SK-MEL-5 (cell line): ENCODE data around the gene MASP1. TPM values are rescaled to one million over a fixed set of nuclear protein-coding genes. Genes with fewer than 3 reads are reported as not detected.
A peak's percentile ranks its signal among the peaks of the same experiment; 100 is the strongest.

ENCODE experiments used
- DNase-seq: peaks from one replicate; pipeline ENCODE4 v3.0.0-alpha.2; 2016; ENCODE audit warnings: low read depth, low spot score
- in situ Hi-C: cut with HindIII; loops from 2 replicates; pipeline ENCODE4 v1.10.0; 2016; ENCODE audit warnings: low sequenced_read_pairs, high pct_unique_total_duplicates, low pct_unique_long_range_greater_than_20kb
- polyA plus RNA-seq, 2 experiments: library from polyadenylated mRNA; depleted of rRNA; stranded (reverse); fragments of >200 nt; gene quantifications; 2 replicates each; pipeline ENCODE4 v1.2.3, GENCODE V29; 2015
- total RNA-seq: library from RNA; depleted of rRNA; stranded (reverse); fragments of >200 nt; shearing (Covaris generic); gene quantifications from 2 replicates; pipeline ENCODE4 v1.2.3, GENCODE V29; 2014; rRNA removed

The MASP1 gene, protein sequence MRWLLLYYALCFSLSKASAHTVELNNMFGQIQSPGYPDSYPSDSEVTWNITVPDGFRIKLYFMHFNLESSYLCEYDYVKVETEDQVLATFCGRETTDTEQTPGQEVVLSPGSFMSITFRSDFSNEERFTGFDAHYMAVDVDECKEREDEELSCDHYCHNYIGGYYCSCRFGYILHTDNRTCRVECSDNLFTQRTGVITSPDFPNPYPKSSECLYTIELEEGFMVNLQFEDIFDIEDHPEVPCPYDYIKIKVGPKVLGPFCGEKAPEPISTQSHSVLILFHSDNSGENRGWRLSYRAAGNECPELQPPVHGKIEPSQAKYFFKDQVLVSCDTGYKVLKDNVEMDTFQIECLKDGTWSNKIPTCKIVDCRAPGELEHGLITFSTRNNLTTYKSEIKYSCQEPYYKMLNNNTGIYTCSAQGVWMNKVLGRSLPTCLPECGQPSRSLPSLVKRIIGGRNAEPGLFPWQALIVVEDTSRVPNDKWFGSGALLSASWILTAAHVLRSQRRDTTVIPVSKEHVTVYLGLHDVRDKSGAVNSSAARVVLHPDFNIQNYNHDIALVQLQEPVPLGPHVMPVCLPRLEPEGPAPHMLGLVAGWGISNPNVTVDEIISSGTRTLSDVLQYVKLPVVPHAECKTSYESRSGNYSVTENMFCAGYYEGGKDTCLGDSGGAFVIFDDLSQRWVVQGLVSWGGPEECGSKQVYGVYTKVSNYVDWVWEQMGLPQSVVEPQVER
- total RNA-seq, result not detected in 2 replicates
- polyA plus RNA-seq (2015; cell fraction: cytosol; rRNA removed), result 0.17 TPM in 1 of 2 replicates, not detected in the other
- 0.27 and 0.78 TPM in 2 replicates for polyA plus RNA-seq (2015; cell fraction: nucleus; rRNA removed)

DNA sequence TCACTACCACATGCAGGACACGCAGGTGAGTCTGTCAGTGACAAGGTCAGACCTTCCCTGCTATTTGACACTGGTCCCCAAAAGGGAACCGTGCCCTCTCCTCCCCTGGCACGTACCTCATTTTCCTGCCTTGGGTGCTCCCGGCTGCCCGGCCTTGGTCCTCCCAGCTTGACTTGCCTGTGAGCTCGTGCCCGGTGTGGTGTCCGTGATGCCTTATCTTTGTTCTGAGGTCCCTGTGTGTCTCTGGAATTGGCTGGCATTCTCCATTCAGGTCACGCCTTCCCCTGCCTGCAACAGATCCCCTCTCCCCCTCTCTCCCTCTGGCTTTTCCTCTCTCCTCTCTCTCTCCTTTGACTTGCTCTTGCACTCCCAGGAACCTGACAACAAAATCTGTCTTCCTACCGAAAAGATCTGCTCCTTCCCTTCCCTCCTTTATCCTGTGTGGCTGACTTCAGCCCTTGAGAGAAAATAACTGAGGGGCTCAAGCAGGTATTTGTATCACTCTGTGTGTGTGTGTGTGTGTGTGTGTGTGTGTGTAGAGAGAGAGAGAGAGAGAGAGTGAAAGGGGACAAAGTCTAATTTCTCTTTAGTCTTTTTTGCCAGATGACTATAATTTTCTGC lies at the start of gene MASP1:
MASP1 (minus strand) TSS at position 226 of the 621 bp plus-strand sequence; CDS start at position 121, 105 bp downstream.
- no peak for DNase-seq

DNA sequence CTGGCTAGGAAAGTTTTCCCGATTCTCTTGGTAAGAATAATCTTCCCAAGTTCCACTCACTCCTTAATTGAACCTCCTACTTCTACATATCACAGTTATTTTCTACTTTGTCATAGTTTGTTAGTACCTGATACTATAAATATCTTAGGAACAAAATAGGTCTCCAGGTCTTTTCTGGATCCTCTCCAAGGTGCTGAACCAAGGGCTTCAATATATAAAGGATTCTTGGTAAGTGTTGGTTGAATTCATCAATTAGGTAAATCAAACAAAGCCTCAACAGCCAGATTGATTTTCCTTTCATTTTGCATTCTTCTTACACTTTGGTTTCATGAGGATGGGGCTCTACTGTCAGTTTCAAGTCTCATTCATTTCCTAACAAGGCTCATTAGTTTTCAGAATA lies 49.0 kb upstream of the MASP1 start:
- in situ Hi-C loops, result loop anchor here (10.0 kb wide), 1 partner anchor 274 kb away; no protein-coding TSS in a partner anchor

More for the DNA sequence above, at the start of gene MASP1:
- in situ Hi-C loops, result no loop called here

DNA sequence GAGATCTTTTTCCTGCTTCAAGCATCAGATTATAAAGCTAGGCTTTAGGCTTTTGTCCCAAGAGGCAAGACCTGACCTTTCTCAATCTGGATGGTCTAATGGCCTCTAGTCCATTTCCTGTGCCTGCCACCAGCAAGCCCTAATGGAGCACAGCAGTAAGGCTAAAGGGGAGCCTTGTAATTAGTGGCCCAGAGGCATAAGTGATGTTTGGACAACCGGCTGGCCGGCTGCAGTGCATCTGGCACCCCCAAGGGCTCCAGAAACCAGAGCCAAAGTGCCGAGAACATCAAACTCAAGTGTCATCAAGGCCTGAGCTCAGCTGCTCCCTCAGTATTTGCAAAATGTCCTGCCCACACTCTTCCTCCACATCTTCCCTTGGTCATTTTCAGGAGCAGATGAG lies 44.8 kb upstream of the MASP1 start:
- DNase-seq, result no peak
- in situ Hi-C loops, result no loop called here

More for the DNA sequence above, 49.0 kb upstream of the MASP1 start:
- DNase-seq, result no peak

DNA sequence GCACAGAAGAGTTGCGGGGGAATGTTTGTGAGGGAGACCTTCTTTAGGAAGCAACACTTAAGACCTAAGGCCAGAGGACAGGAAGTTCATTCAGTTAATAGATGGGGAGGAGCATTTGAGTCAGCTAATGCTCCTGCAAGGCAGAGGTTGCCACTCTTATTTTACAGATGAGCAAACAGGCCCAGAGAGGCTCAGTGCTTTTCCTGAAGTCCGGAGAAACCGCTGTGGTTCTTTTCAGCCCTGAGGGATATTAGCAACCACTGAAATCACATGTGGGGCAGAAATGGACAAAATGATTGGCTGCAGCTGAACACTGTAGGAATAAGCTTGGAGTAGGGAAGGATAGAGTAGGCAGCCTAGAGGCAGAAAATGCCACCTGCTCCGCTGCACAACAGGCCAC lies 43.4 kb upstream of the MASP1 start:
- in situ Hi-C loops, result no loop called here

DNA sequence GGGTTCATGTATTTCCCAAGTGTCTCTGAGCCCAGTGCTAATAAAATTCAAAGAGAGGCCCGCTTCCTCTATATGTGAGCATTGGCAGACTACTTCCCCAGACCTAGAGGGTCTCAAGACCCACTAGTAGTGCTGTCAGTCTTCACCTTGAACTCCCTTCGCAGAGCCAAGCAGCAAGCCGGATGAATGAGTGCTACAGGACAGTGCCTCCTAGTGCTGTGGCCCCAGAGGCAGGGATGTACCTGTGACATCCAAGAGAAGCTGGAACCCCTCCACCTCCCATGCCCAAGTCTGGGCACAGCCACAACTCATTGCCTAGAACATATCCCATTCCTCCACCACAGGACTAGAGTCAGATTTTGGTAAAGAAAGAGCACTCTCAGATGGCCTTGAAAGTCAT lies 37.2 kb upstream of the MASP1 start:
- in situ Hi-C loops, result no loop called here
- no peak for DNase-seq

More for the DNA sequence above, 43.4 kb upstream of the MASP1 start:
- DNase-seq, result no peak

DNA sequence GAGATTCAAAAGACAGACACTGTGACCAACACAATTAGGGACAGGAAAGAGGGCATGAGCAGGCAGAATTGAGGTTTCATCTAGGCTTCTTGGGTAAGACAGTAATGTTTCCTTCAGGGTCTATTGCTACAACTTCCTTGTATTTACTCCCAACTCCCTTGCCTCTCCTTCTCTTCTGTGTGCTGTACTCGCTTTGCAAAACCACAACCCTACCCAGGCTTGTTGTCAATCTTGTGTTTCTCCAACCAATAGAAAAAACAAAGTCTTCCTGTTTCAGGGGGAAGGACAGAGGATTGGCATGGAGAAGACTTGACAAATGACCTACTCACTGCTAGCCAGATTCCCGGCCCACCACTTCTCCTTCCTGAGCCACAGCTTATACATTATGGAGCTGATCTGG lies 36.3 kb upstream of the MASP1 start:
- in situ Hi-C loops, result no loop called here

DNA sequence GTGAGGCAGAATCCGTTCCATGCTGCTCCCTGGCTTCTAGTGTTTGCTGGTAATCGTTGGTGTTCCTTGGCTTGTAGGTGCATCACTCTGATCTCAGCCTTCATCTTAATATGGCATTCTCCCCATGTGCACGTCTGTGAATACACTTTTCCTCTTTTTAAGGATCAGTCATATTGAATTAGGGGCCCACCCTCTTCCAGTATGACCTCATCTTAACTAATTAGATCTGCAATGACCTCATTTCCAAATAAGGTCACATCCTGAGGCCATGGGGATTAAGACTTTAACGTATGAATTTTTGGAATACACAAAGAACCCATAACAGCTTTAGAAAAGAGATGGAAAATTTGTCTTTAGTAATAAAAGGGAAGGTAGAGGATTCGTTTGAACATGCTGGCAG lies 34.1 kb upstream of the MASP1 start:
- DNase-seq, result no peak
- in situ Hi-C loops, result no loop called here

More for the DNA sequence above, 36.3 kb upstream of the MASP1 start:
- no peak for DNase-seq

DNA sequence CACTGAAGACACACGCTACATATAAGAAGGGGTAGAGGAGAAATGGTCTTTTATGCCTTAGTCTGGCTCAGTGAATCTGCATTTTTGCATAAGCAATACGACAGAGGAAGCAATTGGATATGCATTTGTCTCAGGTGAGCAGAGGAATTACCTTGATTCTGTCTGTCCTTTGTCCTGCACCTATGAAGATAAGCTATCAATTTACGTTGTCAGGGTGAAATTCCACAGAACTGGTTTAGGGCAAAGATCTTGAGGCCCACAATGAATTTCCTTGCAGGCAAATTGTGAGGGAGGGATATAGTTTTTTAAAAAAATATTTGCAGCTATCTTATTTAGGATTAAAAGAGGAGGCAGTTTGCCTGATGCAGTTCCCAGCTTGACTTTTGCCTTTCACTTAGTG lies 31.6 kb upstream of the MASP1 start:
- in situ Hi-C loops, result loop anchor here (25.0 kb wide), 1 partner anchor 364 kb away; no protein-coding TSS in a partner anchor
- DNase-seq, result no peak

DNA sequence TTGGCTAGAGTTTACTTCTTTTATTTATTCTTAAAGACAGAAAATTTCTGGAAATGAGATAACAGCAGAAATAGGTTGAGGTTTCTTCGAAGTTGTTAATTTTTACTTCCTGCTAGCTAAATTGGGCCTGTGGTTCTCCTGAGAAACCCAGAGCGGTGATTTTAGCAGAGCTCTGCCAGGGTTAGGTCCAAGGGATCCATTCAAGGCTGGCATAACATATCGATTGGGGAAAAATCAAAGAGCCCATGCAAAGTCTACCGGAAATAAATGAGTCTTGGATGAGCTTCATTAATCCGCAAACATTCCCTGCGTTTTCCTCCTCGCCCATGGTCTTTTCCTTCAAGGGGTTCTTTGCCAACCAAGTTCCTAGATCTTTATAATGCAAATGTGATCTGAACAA lies 30.8 kb upstream of the MASP1 start:
- in situ Hi-C loops, result loop anchor here (25.0 kb wide), 1 partner anchor 365 kb away; no protein-coding TSS in a partner anchor
- no peak for DNase-seq

DNA sequence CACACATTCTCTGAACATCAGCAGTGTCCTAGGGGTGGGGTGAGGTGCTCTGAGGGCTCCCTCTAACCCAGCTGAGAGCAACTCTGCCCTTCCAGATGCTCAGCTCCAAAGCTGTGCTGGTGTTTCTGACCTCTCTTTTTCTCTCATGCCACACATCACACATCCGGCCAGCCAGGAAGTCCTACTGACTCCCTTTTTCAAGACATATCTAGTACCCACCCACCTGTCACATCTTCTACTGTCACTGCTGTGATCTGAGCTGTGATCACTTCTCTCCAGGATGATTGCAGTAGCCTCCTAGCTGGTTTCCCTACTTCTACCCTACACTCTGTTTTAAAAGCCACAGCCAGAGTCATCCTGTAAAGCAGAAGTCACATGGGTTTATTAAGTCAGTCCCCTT lies 30.2 kb upstream of the MASP1 start:
- no peak for DNase-seq
- in situ Hi-C loops, result loop anchor here (25.0 kb wide), 1 partner anchor 366 kb away; no protein-coding TSS in a partner anchor

DNA sequence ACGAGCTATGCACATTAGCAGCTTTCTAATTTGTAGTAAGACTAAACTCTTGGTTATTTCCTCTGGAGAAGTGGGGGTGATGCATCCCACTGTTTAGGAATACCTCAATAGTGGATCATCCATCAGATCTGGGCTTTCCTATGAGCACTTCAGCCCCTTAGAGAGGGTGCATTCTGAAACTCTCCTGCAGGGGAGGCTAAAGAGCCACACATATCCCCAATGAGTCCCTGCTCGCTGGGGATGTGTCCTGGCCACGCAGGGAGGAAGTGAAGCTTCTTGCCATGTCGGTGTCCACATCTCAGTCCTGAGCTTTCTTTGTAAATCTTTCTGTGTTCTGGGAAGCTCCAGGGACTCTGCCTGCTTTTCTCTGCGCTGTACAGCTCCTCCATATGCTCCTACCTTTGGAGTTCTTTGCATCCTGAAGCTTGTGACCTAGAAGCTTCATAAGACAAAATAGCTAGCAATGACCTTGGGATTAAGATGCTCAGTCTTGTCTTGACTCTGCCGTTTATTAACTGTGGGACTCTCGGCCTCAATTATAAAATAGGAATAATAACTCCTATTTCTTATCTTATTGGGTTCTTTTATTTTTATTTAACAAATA lies 28.3 kb upstream of the MASP1 start:
- in situ Hi-C loops, result loop anchor here (25.0 kb wide), 1 partner anchor 368 kb away; no protein-coding TSS in a partner anchor

DNA sequence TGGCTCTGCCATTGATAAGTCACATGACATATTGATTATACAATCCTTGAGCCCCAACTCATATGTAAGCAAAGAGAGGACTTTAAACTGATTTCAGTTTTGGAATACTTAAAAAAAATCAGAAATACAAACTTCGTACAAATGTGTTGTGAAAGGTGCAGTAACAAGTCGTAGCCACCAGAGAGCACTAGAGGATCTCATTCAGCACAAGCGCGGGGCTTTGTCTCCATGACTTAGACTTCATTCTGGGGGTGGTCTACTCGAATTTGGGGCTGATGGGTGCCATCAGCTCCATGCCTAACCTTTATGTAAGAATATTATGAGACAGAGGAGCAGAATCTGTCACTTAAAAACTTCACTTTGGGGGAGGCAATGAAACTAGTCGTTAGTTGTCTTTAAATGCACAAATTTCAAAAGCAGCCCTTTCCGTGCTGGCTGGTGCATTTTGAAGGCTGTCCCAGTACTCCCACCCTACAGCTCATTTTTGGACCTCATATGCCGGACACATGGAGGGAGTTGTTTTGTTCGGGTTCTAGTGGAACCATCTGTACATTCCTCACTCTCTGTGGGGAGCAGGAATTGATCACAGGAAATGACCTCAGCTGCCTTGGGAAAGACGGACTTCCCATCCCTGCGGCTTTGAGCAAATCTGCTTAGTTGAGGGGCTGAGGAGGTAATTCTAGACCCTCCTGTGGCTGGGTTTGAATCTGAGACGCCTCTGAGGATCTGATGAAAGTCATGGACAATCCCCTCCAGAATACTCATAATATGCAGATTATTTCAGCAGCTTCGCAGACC lies 27.5 kb upstream of the MASP1 start:
- in situ Hi-C loops, result loop anchor here (25.0 kb wide), 1 partner anchor 368 kb away; no protein-coding TSS in a partner anchor
- peak; percentile 72 for DNase-seq

More for the DNA sequence above, 28.3 kb upstream of the MASP1 start:
- DNase-seq, result peak; percentile 89

DNA sequence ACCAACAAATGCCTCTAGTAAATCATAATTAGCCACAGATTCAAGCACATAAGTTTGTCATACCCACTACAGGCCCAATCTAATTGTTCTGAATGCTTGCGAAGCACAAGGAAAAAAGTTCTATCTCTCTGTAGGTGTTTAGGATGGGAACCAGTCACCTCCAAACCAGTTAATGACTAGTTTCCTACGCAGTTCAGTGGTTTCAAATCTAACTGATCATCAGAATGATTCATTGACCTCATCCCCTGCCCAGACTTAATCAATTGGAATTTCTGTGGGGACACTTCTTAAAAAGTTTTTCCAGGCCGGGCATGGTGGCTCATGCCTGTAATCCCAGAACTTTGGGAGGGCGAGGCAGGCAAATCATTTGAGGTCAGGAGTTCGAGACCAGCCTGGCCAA lies 24.3 kb upstream of the MASP1 start:
- in situ Hi-C loops, result loop anchor here (25.0 kb wide), 1 partner anchor 371 kb away; no protein-coding TSS in a partner anchor
- no peak for DNase-seq

DNA sequence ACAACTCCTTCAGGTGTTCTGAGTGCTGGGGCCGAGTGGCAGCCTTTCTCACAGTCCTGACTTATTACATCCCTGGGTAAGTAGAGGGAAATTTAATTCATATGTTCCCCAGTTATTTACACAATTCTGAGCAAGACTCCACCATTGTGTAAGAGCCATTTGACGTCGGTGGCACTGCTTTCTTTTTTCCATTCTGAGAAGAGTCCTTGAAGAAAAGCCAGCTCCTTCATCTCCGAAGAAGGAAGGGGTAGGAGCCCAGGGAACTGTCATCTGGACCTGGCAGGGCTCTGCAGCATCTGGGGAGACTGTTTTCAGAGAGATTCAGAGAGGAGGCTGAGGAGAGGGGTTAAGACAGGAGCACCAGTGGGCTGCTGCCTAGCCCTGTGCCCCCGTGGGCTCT lies 22.6 kb upstream of the MASP1 start:
- in situ Hi-C loops, result loop anchor here (25.0 kb wide), 1 partner anchor 373 kb away; no protein-coding TSS in a partner anchor
- no peak for DNase-seq

DNA sequence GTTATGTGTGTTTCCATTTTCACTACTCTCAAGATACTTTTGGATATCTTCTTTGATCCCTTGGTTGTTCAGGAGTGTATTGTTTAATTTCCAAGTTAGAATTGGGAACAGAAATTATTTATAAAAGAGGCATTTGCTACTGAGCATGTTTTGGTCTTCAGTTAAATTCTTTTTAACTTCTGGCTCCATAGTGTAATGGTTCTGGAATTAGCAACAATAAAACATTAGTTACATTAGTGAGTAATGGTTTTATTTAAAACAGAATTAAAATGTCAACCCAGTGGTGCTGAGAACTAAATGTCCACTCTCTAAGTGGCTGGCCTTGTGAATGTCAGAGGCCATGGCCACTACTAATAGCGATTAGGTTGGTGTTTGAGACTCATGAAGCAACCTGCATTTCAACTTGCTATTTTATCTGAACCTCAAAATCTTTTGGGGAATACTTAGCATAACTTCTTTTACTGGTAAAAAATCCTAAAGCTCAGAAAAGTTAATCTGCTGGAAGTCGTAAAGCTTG lies 19.5 kb upstream of the MASP1 start:
- DNase-seq, result no peak
- in situ Hi-C loops, result loop anchor here (25.0 kb wide), 1 partner anchor 376 kb away; no protein-coding TSS in a partner anchor

DNA sequence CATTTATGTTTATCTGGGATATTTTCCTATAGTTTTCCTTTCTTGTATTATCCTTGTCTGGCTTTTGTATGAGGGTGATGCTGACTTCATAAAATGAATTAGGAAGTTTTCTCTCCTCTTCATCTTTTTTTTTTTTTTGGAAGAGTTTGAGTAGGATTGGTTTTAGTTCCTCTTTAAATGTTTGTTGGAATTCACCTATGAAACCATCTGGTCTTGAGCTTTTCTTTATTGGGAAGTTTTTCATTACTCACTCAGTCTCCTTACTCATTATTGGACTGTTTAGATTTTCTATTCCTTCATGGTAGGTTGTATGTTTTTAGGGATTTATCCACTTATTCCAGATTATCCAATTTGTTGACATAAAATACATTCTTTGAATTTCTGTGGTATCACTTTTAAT lies 18.7 kb upstream of the MASP1 start:
- in situ Hi-C loops, result loop anchor here (25.0 kb wide), 1 partner anchor 377 kb away; no protein-coding TSS in a partner anchor
- DNase-seq, result no peak
